Thoracic aorta (tissue), 2 donors: ENCODE results near the gene ROR1. TPM values are rescaled to one million over a fixed set of nuclear protein-coding genes. Genes with fewer than 3 reads are reported as not detected.

Experiments
- ATAC-seq: fragments of 150-250 bp; one replicate; pipeline ENCODE4 v1.8.0; 2017; ENCODE audit warnings: low read depth; ENCODE audit not compliant: insufficient number of reproducible peaks, low FRiP score
- DNase-seq: peaks from one replicate; pipeline ENCODE4 v3.0.0-alpha.2; 2020; ENCODE audit warnings: low spot score
- H3K27ac ChIP-seq, 2 donors: fragments of 200-600 bp; sonication (generic); 1 replicate in 1 of 2; 2 replicates in 1 of 2; pipeline ENCODE4 v1.5.1; 2016; ENCODE audit warnings: mild to moderate bottlenecking in 2 of 2, moderate library complexity in 2 of 2
- H3K27me3 ChIP-seq: fragments of 200-600 bp; sonication (generic); replicated peaks from 2 replicates; pipeline ENCODE4 v1.6.0; 2016; ENCODE audit warnings: mild to moderate bottlenecking; ENCODE audit not compliant: insufficient read depth
- H3K36me3 ChIP-seq: fragments of 200-600 bp; sonication (generic); one replicate; pipeline ENCODE4 v1.5.1; 2016
- H3K4me1 ChIP-seq, 2 donors: fragments of 200-600 bp; sonication (generic); 1 replicate in 1 of 2; 2 replicates in 1 of 2; pipeline versions ENCODE4 v1.5.1 to v1.6.0; 2016; ENCODE audit warnings: low read depth in 2 of 2, mild to moderate bottlenecking in 1 of 2; ENCODE audit not compliant: control insufficient read depth in 1 of 2
- H3K4me3 ChIP-seq: fragments of 200-600 bp; sonication (generic); 2 replicates; pipeline ENCODE4 v1.5.1; 2016; ENCODE audit warnings: mild to moderate bottlenecking
- H3K9me3 ChIP-seq: fragments of 200-600 bp; sonication (generic); 2 replicates; pipeline ENCODE4 v1.5.1; 2016
- total RNA-seq, 2 donors: library from RNA; depleted of rRNA; stranded (reverse); fragments of >200 nt; gene quantifications; one replicate each; pipeline versions ENCODE4 v1.1.0 to v1.2.3, GENCODE V29; 2016
- TF ChIP-seq, protein P1 (sequence below): fragments of 200-600 bp; sonication (generic); IDR thresholded peaks from one replicate; pipeline ENCODE4 v1.5.1; 2019; ENCODE audit warnings: antibody characterized with exemption

Gene ROR1
- total RNA-seq, 2 donors from 2014 or later, result 41.2 to 51.8 TPM

GRCh38 chr1:63880958-63881576, 107.2 kb downstream of the ROR1 start:
- ATAC-seq (no peak), DNase-seq (no peak)
- Histone ChIP-seq H3K4me3 (no peak overlapping the region), H3K36me3 (no peaks in the 10 kb centered on the region), H3K27me3 (no peaks in the 10 kb centered on the region), H3K4me1 (peaks cover 18 to 98% of the 10 kb centered on the region in 2 donors), H3K27ac (no peak overlapping the region), H3K9me3 (no peaks in the 10 kb centered on the region)
- TF ChIP-seq, protein P1, sequence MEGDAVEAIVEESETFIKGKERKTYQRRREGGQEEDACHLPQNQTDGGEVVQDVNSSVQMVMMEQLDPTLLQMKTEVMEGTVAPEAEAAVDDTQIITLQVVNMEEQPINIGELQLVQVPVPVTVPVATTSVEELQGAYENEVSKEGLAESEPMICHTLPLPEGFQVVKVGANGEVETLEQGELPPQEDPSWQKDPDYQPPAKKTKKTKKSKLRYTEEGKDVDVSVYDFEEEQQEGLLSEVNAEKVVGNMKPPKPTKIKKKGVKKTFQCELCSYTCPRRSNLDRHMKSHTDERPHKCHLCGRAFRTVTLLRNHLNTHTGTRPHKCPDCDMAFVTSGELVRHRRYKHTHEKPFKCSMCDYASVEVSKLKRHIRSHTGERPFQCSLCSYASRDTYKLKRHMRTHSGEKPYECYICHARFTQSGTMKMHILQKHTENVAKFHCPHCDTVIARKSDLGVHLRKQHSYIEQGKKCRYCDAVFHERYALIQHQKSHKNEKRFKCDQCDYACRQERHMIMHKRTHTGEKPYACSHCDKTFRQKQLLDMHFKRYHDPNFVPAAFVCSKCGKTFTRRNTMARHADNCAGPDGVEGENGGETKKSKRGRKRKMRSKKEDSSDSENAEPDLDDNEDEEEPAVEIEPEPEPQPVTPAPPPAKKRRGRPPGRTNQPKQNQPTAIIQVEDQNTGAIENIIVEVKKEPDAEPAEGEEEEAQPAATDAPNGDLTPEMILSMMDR, result no peak

- Histone ChIP-seq H3K27ac (no peak overlapping the region), H3K36me3 (no peaks in the 10 kb centered on the region), H3K4me3 (no peak overlapping the region), H3K4me1 (peaks cover 14 to 97% of the 10 kb centered on the region in 2 donors), H3K27me3 (no peaks in the 10 kb centered on the region), H3K9me3 (no peaks in the 10 kb centered on the region)
- DNase-seq (no peak), ATAC-seq (no peak)
- TF ChIP-seq, protein P1, result no peak
These were observed 108.4 kb downstream of the ROR1 start for GRCh38 chr1:63882048-63882704.

- no peak for DNase-seq
- Histone ChIP-seq H3K9me3 (no peaks in the 10 kb centered on the region), H3K4me1 (peaks cover 6 to 82% of the 10 kb centered on the region in 2 donors), H3K36me3 (no peaks in the 10 kb centered on the region), H3K4me3 (no peak overlapping the region), H3K27ac (no peak overlapping the region), H3K27me3 (no peaks in the 10 kb centered on the region)
- TF ChIP-seq, protein P1, result no peak
- no peak for ATAC-seq
These were observed 109.8 kb downstream of the ROR1 start for GRCh38 chr1:63883494-63884235.

GRCh38 chr1:63884486-63884885, 110.7 kb downstream of the ROR1 start:
- DNase-seq (no peak), ATAC-seq (no peak)
- TF ChIP-seq, protein P1, result no peak
- H3K36me3 ChIP-seq, result no peaks in the 10 kb centered on the region
- no peak overlapping the region for H3K4me3 ChIP-seq
- H3K27ac ChIP-seq, result no peak overlapping the region
- peaks cover 5 to 77% of the 10 kb centered on the region in 2 donors for H3K4me1 ChIP-seq
- H3K9me3 ChIP-seq, result no peaks in the 10 kb centered on the region
- no peaks in the 10 kb centered on the region for H3K27me3 ChIP-seq

- DNase-seq (no peak), ATAC-seq (no peak)
- Histone ChIP-seq H3K27ac (no peak overlapping the region), H3K4me1 (peaks cover 5 to 65% of the 10 kb centered on the region in 2 donors), H3K36me3 (no peaks in the 10 kb centered on the region), H3K4me3 (no peak overlapping the region), H3K27me3 (no peaks in the 10 kb centered on the region), H3K9me3 (no peaks in the 10 kb centered on the region)
- TF ChIP-seq, protein P1, result no peak
These were observed 112.1 kb downstream of the ROR1 start for GRCh38 chr1:63885899-63886298.
